Measurements from ENCODE around the gene FTCD. TPM values are rescaled to one million over a fixed set of nuclear protein-coding genes. Genes with fewer than 3 reads are reported as not detected.

The FTCD gene
- total RNA-seq, 1 experiment from 2014 or later = 0.21 TPM

DNA sequence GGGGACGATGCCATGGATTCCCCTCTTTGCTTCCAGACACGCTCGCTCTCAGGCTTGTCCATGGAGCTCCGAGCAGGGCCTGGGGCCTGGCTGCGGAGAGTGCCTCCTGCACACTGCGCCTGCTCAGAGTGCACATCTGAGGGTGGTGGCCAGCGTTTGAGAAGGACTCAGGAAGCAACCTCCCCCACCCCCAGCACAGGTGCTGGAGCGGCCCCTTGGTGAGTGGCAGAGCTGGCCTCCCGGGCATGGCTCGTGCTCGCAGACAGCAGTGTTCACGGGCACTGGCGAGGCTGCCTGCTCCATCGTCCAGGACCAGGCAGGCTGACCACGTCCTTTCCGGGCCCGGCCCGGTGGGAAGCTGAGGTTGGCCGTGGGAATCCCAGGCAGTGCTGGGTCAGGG, 26.1 kb upstream of the FTCD start:
- H3K36me3 ChIP-seq (ENCODE audit: control insufficient read depth, insufficient read depth, low read length) = no peaks in the 10 kb centered on the region
- intact Hi-C loops (cut with micrococcal nuclease; ENCODE audit: unreplicated experiment) (no loop called here), in situ Hi-C loops (cut with HindIII; ENCODE audit: low pct_unique_long_range_greater_than_20kb, low sequenced_read_pairs) (no loop called here)
- H3K27me3 ChIP-seq (ENCODE audit: control insufficient read depth, insufficient read depth, low read length) = no peaks in the 10 kb centered on the region
- H3K4me1 ChIP-seq (ENCODE audit: control insufficient read depth, insufficient read depth, low read length) = no peaks in the 10 kb centered on the region
- DNase-seq (ENCODE audit: low read depth, low spot score) (no peak), ATAC-seq (no peak; the same call in 1 of the 2 replicates)
- no peaks in the 10 kb centered on the region for H3K9me3 ChIP-seq (ENCODE audit: control insufficient read depth, insufficient read depth, low read depth, low read length)
- ChIA-PET POLR2A (no interaction called here), CTCF (no interaction called here)
- no peak overlapping the region for H3K4me3 ChIP-seq (ENCODE audit: low read depth in 2 of 2, low read length in 2 of 2)
- BruUV-seq (replicated peaks) = no TSS peak
- H3K27ac ChIP-seq (ENCODE audit: low read length) = no peak overlapping the region
- TF ChIP-seq SIN3A (IDR thresholded peaks at IDR 0.05; ENCODE audit: borderline replicate concordance, insufficient read depth, low read depth, low read length) (no peak), TCF7L2 (IDR thresholded peaks at IDR 0.05; ENCODE audit: low read depth, low read length) (no peak), POLR2AphosphoS5 (IDR thresholded peaks at IDR 0.05; ENCODE audit: low read depth, low read length) (no peak)
- TF ChIP-seq, protein P1, sequence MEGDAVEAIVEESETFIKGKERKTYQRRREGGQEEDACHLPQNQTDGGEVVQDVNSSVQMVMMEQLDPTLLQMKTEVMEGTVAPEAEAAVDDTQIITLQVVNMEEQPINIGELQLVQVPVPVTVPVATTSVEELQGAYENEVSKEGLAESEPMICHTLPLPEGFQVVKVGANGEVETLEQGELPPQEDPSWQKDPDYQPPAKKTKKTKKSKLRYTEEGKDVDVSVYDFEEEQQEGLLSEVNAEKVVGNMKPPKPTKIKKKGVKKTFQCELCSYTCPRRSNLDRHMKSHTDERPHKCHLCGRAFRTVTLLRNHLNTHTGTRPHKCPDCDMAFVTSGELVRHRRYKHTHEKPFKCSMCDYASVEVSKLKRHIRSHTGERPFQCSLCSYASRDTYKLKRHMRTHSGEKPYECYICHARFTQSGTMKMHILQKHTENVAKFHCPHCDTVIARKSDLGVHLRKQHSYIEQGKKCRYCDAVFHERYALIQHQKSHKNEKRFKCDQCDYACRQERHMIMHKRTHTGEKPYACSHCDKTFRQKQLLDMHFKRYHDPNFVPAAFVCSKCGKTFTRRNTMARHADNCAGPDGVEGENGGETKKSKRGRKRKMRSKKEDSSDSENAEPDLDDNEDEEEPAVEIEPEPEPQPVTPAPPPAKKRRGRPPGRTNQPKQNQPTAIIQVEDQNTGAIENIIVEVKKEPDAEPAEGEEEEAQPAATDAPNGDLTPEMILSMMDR (IDR thresholded peaks at IDR 0.05) = no peak
- TF ChIP-seq, protein P2, sequence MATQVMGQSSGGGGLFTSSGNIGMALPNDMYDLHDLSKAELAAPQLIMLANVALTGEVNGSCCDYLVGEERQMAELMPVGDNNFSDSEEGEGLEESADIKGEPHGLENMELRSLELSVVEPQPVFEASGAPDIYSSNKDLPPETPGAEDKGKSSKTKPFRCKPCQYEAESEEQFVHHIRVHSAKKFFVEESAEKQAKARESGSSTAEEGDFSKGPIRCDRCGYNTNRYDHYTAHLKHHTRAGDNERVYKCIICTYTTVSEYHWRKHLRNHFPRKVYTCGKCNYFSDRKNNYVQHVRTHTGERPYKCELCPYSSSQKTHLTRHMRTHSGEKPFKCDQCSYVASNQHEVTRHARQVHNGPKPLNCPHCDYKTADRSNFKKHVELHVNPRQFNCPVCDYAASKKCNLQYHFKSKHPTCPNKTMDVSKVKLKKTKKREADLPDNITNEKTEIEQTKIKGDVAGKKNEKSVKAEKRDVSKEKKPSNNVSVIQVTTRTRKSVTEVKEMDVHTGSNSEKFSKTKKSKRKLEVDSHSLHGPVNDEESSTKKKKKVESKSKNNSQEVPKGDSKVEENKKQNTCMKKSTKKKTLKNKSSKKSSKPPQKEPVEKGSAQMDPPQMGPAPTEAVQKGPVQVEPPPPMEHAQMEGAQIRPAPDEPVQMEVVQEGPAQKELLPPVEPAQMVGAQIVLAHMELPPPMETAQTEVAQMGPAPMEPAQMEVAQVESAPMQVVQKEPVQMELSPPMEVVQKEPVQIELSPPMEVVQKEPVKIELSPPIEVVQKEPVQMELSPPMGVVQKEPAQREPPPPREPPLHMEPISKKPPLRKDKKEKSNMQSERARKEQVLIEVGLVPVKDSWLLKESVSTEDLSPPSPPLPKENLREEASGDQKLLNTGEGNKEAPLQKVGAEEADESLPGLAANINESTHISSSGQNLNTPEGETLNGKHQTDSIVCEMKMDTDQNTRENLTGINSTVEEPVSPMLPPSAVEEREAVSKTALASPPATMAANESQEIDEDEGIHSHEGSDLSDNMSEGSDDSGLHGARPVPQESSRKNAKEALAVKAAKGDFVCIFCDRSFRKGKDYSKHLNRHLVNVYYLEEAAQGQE (IDR thresholded peaks at IDR 0.05; ENCODE audit: insufficient read depth in 1 of 2, low read depth in 2 of 2, low read length in 1 of 2) = no peak

DNA sequence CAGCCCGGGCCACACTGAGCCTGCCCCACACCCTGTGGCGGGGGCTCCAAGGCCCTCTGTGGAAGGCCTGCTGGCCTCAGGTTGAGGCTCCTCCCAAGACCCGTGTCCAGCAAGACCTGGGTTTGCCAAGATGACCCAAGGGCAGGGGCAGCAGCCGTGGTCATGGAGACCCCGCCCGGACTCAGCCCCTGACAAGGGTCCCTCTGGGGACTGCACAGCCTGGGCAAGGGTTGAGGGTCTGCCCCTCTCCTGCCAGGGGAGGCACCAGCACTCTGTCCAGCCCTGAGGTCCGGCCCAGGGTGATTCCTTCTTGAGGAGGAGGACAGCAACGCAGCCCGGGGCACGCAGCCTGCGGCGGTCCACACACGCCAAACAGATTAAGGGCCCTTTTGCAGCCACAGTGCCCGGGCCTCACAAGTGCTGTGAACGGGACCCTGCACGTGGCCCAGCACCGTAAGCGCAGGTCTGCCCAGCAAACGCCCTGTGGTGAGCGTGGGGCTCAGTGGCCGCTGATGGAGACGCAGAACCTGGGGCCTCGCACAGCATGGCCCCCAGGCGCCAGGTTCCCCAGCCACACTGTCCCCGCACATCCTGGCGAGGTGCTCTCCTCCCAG, 25.5 kb upstream of the FTCD start:
- in situ Hi-C loops (cut with HindIII; ENCODE audit: low pct_unique_long_range_greater_than_20kb, low sequenced_read_pairs) (no loop called here), intact Hi-C loops (cut with micrococcal nuclease; ENCODE audit: unreplicated experiment) (no loop called here)
- Histone ChIP-seq H3K27ac (ENCODE audit: low read length) (no peak overlapping the region), H3K4me3 (ENCODE audit: low read depth in 2 of 2, low read length in 2 of 2) (no peak overlapping the region), H3K4me1 (ENCODE audit: control insufficient read depth, insufficient read depth, low read length) (no peaks in the 10 kb centered on the region), H3K9me3 (ENCODE audit: control insufficient read depth, insufficient read depth, low read depth, low read length) (no peaks in the 10 kb centered on the region), H3K27me3 (ENCODE audit: control insufficient read depth, insufficient read depth, low read length) (no peaks in the 10 kb centered on the region), H3K36me3 (ENCODE audit: control insufficient read depth, insufficient read depth, low read length) (no peaks in the 10 kb centered on the region)
- no TSS peak for BruUV-seq (replicated peaks)
- DNase-seq (ENCODE audit: low read depth, low spot score) (no peak), ATAC-seq (peak; percentile 19; the same call in 1 of the 2 replicates)
- CTCF ChIA-PET = no interaction called here
- TF ChIP-seq, protein P1 (IDR thresholded peaks at IDR 0.05) = no peak
- TF ChIP-seq, protein P2 (IDR thresholded peaks at IDR 0.05; ENCODE audit: insufficient read depth in 1 of 2, low read depth in 2 of 2, low read length in 1 of 2) = no peak
- TF ChIP-seq SIN3A (IDR thresholded peaks at IDR 0.05; ENCODE audit: borderline replicate concordance, insufficient read depth, low read depth, low read length) = no peak
- TF ChIP-seq TCF7L2 (IDR thresholded peaks at IDR 0.05; ENCODE audit: low read depth, low read length) = no peak
- TF ChIP-seq POLR2AphosphoS5 (IDR thresholded peaks at IDR 0.05; ENCODE audit: low read depth, low read length) = no peak
- POLR2A ChIA-PET = no interaction called here

All from Panc1 (cell line).